Neural cell (in vitro differentiated cells): ENCODE measurements around the gene DENND1A. TPM values are rescaled to one million over a fixed set of nuclear protein-coding genes. Genes with fewer than 3 reads are reported as not detected.

ENCODE experiments used
- H2AFZ ChIP-seq: fragments of 200-600, 300-800 bp; sonication (generic), shearing (Covaris generic); 2 replicates; pipeline ENCODE4 v1.6.0; 2014; ENCODE audit warnings: low read depth, mild to moderate bottlenecking, antibody characterized with exemption, low read length, moderate library complexity
- H3F3A ChIP-seq: fragments of 200-600 bp; shearing (Covaris generic); 2 replicates; pipeline ENCODE4 v1.6.1; 2016; ENCODE audit warnings: mild to moderate bottlenecking, moderate library complexity, mixed read lengths, antibody characterized with exemption, low read length; ENCODE audit not compliant: insufficient read depth, poor library complexity, severe bottlenecking
- H3K27ac ChIP-seq: fragments of 200-600, 300-800 bp; sonication (generic), shearing (Covaris generic); 2 replicates; pipeline ENCODE4 v1.5.1; 2014; ENCODE audit warnings: mild to moderate bottlenecking, low read length, moderate library complexity
- H3K27me3 ChIP-seq: fragments of 300-800, 200-600 bp; sonication (generic), shearing (Covaris generic); 2 replicates; pipeline ENCODE4 v1.6.0; 2014; ENCODE audit warnings: mild to moderate bottlenecking, low read depth, low read length, moderate library complexity; ENCODE audit not compliant: insufficient read depth
- H3K36me3 ChIP-seq: fragments of 300-800, 200-600 bp; sonication (generic), shearing (Covaris generic); 2 replicates; pipeline ENCODE4 v1.5.1; 2014; ENCODE audit warnings: mild to moderate bottlenecking, antibody characterized with exemption, low read length, moderate library complexity; ENCODE audit not compliant: insufficient read depth
- H3K4me2 ChIP-seq: fragments of 300-800, 200-600 bp; sonication (generic), shearing (Covaris generic); 2 replicates; pipeline ENCODE4 v1.6.0; 2014; ENCODE audit warnings: mild to moderate bottlenecking, low read length
- H3K4me3 ChIP-seq: fragments of 300-800, 200-600 bp; sonication (generic), shearing (Covaris generic); 2 replicates; pipeline ENCODE4 v1.5.1; 2014; ENCODE audit warnings: mild to moderate bottlenecking, low read length, moderate library complexity
- H3K79me2 ChIP-seq: fragments of 200-600 bp; shearing (Covaris generic); replicated peaks from 2 replicates; pipeline ENCODE4 v1.6.0; 2014; ENCODE audit warnings: mild to moderate bottlenecking, low read length, moderate library complexity; ENCODE audit not compliant: insufficient read depth
- H3K9ac ChIP-seq: fragments of 300-800, 200-600 bp; sonication (generic), shearing (Covaris generic); 2 replicates; pipeline ENCODE4 v1.6.1; 2016; ENCODE audit warnings: mild to moderate bottlenecking, low read length, mixed read lengths
- H3K9me2 ChIP-seq: fragments of 200-600 bp; shearing (Covaris generic); 2 replicates; pipeline ENCODE4 v1.6.1; 2016; ENCODE audit warnings: mild to moderate bottlenecking, low read length, mixed read lengths; ENCODE audit not compliant: insufficient read depth
- H3K9me3 ChIP-seq: fragments of 200-600, 300-800 bp; sonication (generic), shearing (Covaris generic); 2 replicates; pipeline ENCODE4 v1.6.1; 2016; ENCODE audit warnings: mild to moderate bottlenecking, mixed run types, low read length, moderate library complexity, mixed read lengths
- H4K20me1 ChIP-seq: fragments of 200-600 bp; shearing (Covaris generic); 2 replicates; pipeline ENCODE4 v1.6.1; 2016; ENCODE audit warnings: mild to moderate bottlenecking, mixed run types; ENCODE audit not compliant: insufficient read depth
- EP300 ChIP-seq: fragments of 450-650 bp; conservative IDR thresholded peaks from 2 replicates; pipeline ENCODE4 v1.6.1; 2014; ENCODE audit warnings: antibody characterized with exemption, mild to moderate bottlenecking, moderate library complexity; ENCODE audit not compliant: poor library complexity, severe bottlenecking
- EZH2 ChIP-seq: fragments of 200-600, 300-800 bp; shearing (Covaris generic), sonication (generic); IDR thresholded peaks from 2 replicates; pipeline ENCODE4 v1.6.1; 2014; ENCODE audit warnings: antibody characterized with exemption, low read length, borderline replicate concordance, mild to moderate bottlenecking; ENCODE audit not compliant: insufficient read depth, poor library complexity, severe bottlenecking
- MXI1 ChIP-seq: fragments of 450-650 bp; conservative IDR thresholded peaks from 2 replicates; pipeline ENCODE4 v1.6.1; 2014; ENCODE audit warnings: antibody characterized with exemption, mild to moderate bottlenecking; ENCODE audit not compliant: poor library complexity, severe bottlenecking
- POLR2AphosphoS5 ChIP-seq: IDR thresholded peaks from 2 replicates; pipeline ENCODE4 v1.6.1; 2012
- RAD21 ChIP-seq: fragments of 450-650 bp; conservative IDR thresholded peaks from 2 replicates; pipeline ENCODE4 v1.6.1; 2014; ENCODE audit warnings: antibody characterized with exemption, mild to moderate bottlenecking, moderate library complexity
- SMC3 ChIP-seq: fragments of 450-650 bp; conservative IDR thresholded peaks from 2 replicates; pipeline ENCODE4 v1.6.1; 2014; ENCODE audit warnings: antibody characterized with exemption, mild to moderate bottlenecking, moderate library complexity; ENCODE audit not compliant: poor library complexity
- TAF1 ChIP-seq: IDR thresholded peaks from 2 replicates; pipeline ENCODE4 v1.6.1; 2012; ENCODE audit warnings: low read depth
- polyA plus RNA-seq: library from polyadenylated mRNA; depleted of rRNA; stranded (reverse); fragments of >200 nt; gene quantifications from 2 replicates; pipeline ENCODE4 v1.2.3, GENCODE V29; 2014
- TF ChIP-seq, protein P1 (sequence below): IDR thresholded peaks from 2 replicates; pipeline ENCODE4 v1.6.1; 2012; ENCODE audit warnings: borderline replicate concordance
- TF ChIP-seq, protein P2 (sequence below): fragments of 450-650 bp; IDR thresholded peaks from 2 replicates; pipeline ENCODE4 v1.5.1; 2014; ENCODE audit warnings: antibody characterized with exemption, mild to moderate bottlenecking, moderate library complexity; ENCODE audit not compliant: poor library complexity, severe bottlenecking

Gene DENND1A
- polyA plus RNA-seq, 1 donor from 2014 or later = 2.3 TPM

GRCh38 chr9:123745933-123746332 is 184.0 kb downstream of the DENND1A start:
- Histone ChIP-seq H3K4me3 (no peak overlapping the region), H2AFZ (no peak overlapping the region), H3F3A (no peaks in the 10 kb centered on the region), H3K9ac (no peak overlapping the region), H3K9me2 (no peaks in the 10 kb centered on the region), H3K27me3 (no peaks in the 10 kb centered on the region), H3K9me3 (no peaks in the 10 kb centered on the region), H3K4me2 (no peak overlapping the region), H4K20me1 (no peaks in the 10 kb centered on the region), H3K27ac (no peak overlapping the region), H3K79me2 (no peaks in the 10 kb centered on the region), H3K36me3 (no peaks in the 10 kb centered on the region)
- no peak for TF ChIP-seq POLR2AphosphoS5
- no peak for TF ChIP-seq EP300
- no peak for TF ChIP-seq SMC3
- no peak for TF ChIP-seq TAF1
- TF ChIP-seq RAD21 = no peak
- TF ChIP-seq, protein P1, sequence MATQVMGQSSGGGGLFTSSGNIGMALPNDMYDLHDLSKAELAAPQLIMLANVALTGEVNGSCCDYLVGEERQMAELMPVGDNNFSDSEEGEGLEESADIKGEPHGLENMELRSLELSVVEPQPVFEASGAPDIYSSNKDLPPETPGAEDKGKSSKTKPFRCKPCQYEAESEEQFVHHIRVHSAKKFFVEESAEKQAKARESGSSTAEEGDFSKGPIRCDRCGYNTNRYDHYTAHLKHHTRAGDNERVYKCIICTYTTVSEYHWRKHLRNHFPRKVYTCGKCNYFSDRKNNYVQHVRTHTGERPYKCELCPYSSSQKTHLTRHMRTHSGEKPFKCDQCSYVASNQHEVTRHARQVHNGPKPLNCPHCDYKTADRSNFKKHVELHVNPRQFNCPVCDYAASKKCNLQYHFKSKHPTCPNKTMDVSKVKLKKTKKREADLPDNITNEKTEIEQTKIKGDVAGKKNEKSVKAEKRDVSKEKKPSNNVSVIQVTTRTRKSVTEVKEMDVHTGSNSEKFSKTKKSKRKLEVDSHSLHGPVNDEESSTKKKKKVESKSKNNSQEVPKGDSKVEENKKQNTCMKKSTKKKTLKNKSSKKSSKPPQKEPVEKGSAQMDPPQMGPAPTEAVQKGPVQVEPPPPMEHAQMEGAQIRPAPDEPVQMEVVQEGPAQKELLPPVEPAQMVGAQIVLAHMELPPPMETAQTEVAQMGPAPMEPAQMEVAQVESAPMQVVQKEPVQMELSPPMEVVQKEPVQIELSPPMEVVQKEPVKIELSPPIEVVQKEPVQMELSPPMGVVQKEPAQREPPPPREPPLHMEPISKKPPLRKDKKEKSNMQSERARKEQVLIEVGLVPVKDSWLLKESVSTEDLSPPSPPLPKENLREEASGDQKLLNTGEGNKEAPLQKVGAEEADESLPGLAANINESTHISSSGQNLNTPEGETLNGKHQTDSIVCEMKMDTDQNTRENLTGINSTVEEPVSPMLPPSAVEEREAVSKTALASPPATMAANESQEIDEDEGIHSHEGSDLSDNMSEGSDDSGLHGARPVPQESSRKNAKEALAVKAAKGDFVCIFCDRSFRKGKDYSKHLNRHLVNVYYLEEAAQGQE = no peak

GRCh38 chr9:123745451-123745850 is 184.5 kb downstream of the DENND1A start:
- Histone ChIP-seq H3K9me3 (no peaks in the 10 kb centered on the region), H3K36me3 (no peaks in the 10 kb centered on the region), H3K9me2 (no peaks in the 10 kb centered on the region), H3K4me2 (no peak overlapping the region), H3K79me2 (no peaks in the 10 kb centered on the region), H3K27ac (no peak overlapping the region), H3K4me3 (no peak overlapping the region), H3F3A (no peaks in the 10 kb centered on the region), H3K27me3 (no peaks in the 10 kb centered on the region), H4K20me1 (no peaks in the 10 kb centered on the region), H2AFZ (no peak overlapping the region), H3K9ac (no peak overlapping the region)
- TF ChIP-seq SMC3 (no peak), POLR2AphosphoS5 (no peak), EZH2 (no peak), EP300 (no peak), MXI1 (no peak), RAD21 (no peak), TAF1 (no peak)
- TF ChIP-seq, protein P1 = no peak
- TF ChIP-seq, protein P2, sequence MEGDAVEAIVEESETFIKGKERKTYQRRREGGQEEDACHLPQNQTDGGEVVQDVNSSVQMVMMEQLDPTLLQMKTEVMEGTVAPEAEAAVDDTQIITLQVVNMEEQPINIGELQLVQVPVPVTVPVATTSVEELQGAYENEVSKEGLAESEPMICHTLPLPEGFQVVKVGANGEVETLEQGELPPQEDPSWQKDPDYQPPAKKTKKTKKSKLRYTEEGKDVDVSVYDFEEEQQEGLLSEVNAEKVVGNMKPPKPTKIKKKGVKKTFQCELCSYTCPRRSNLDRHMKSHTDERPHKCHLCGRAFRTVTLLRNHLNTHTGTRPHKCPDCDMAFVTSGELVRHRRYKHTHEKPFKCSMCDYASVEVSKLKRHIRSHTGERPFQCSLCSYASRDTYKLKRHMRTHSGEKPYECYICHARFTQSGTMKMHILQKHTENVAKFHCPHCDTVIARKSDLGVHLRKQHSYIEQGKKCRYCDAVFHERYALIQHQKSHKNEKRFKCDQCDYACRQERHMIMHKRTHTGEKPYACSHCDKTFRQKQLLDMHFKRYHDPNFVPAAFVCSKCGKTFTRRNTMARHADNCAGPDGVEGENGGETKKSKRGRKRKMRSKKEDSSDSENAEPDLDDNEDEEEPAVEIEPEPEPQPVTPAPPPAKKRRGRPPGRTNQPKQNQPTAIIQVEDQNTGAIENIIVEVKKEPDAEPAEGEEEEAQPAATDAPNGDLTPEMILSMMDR = no peak
